ENCODE results near the gene ABCA3.

- TF ChIP-seq CTCF (IDR thresholded peaks at IDR 0.05 in 4 of 5, conservative IDR thresholded peaks at IDR 0.05 in 1 of 5) (no peak), POLR2A (IDR thresholded peaks at IDR 0.05) (no peak)
Measured at GRCh38 chr16:2325791-2326190, 14.7 kb downstream of the ABCA3 start.

Measured in gastrocnemius medialis (tissue), 4 donors.